Esophagus squamous epithelium (tissue), 5 donors: ENCODE measurements around the gene TBX5. TPM values are rescaled to one million over a fixed set of nuclear protein-coding genes. Genes with fewer than 3 reads are reported as not detected.
A peak's percentile ranks its signal among the peaks of the same experiment; 100 is the strongest.

ENCODE experiments used
- DNase-seq: peaks from one replicate; lab custom pipeline; 2025; lab: John Stamatoyannopoulos, UW
- H3K27ac ChIP-seq, 4 donors: fragments of 200-600 bp; sonication (generic); one replicate each; pipeline ENCODE4 v1.5.1; 2016 to 2019; ENCODE audit warnings: mild to moderate bottlenecking in 1 of 4
- H3K27me3 ChIP-seq, 4 donors: fragments of 200-600 bp; sonication (generic); 1 replicate in 3 of 4; 2 replicates in 1 of 4; pipeline versions ENCODE4 v1.5.1 to v1.6.0; 2017 to 2021; ENCODE audit warnings: antibody characterized with exemption in 1 of 4
- H3K36me3 ChIP-seq, 3 donors: fragments of 200-600 bp; sonication (generic); one replicate each; pipeline ENCODE4 v1.5.1; 2016 to 2019
- H3K4me1 ChIP-seq, 3 donors: fragments of 200-600 bp; sonication (generic); one replicate each; pipeline ENCODE4 v1.5.1; 2017 to 2019
- H3K4me3 ChIP-seq, 4 donors: fragments of 200-600 bp; sonication (generic); 1 replicate in 3 of 4; 2 replicates in 1 of 4; pipeline ENCODE4 v1.5.1; 2016 to 2019; ENCODE audit warnings: mild to moderate bottlenecking in 2 of 4, moderate library complexity in 1 of 4
- H3K9me3 ChIP-seq, 3 donors: fragments of 200-600 bp; sonication (generic); one replicate each; pipeline ENCODE4 v1.5.1; 2016 to 2019
- CTCF ChIP-seq, 6 experiments: fragments of 450-650 bp in 4 of 6; fragments of 200-600 bp in 2 of 6; sonication (generic) in 2 of 6; IDR thresholded peaks; one replicate each; pipeline ENCODE4 v1.5.1; 2016 to 2019; ENCODE audit warnings: antibody characterized with exemption in 6 of 6, mild to moderate bottlenecking in 4 of 6, moderate library complexity in 4 of 6
- POLR2A ChIP-seq, 4 donors: fragments of 450-650 bp; IDR thresholded peaks; one replicate each; pipeline ENCODE4 v1.6.1; 2017; ENCODE audit warnings: antibody characterized with exemption in 4 of 4, mild to moderate bottlenecking in 4 of 4, moderate library complexity in 3 of 4
- WGBS, 2 donors: methylation state at CpG; one replicate each; pipeline ENCODE4 v1.1.5; 2018; 5-methylcytosine and 5-hydroxymethylcytosine counted together
- intact Hi-C: fragments of 100-400 bp; cut with DNase I; formaldehyde crosslinking; loops from one replicate; pipeline ENCODE4 v1.15.0; 2022
- total RNA-seq, 4 donors: library from RNA; depleted of rRNA; stranded (reverse); fragments of >200 nt; gene quantifications; one replicate each; pipeline ENCODE4 v1.1.0, GENCODE V29; 2016
- donor health status: DM: yes; HTN: yes; CAD: no.

The TBX5 gene
- total RNA-seq, 4 donors from 2014 or later: 0.38 to 2.9 (median 1.5) TPM

- Histone ChIP-seq H3K4me1 (no peaks in the 10 kb centered on the region), H3K4me3 (no peak overlapping the region), H3K27ac (no peak overlapping the region), H3K9me3 (no peaks in the 10 kb centered on the region), H3K27me3 (peaks cover 0 to 4% (median 0%) of the 10 kb centered on the region in 4 donors), H3K36me3 (no peaks in the 10 kb centered on the region)
- no peak for DNase-seq
- intact Hi-C loops: no loop called here
- TF ChIP-seq CTCF (IDR thresholded peaks at IDR 0.05) (no peak), POLR2A (IDR thresholded peaks at IDR 0.05) (no peak)
- 31 to 51% methylated on average over 4 of the region's 4 CpGs for WGBS, 2 donors
These were observed 21.2 kb downstream of the TBX5 start for GRCh38 chr12:114384739-114385138.

GRCh38 chr12:114381177-114381576 is 24.8 kb downstream of the TBX5 start:
- intact Hi-C loops: no loop called here
- no peak overlapping the region for H3K27ac ChIP-seq
- H3K4me1 ChIP-seq: no peaks in the 10 kb centered on the region
- H3K27me3 ChIP-seq: peaks cover 0 to 4% (median 0%) of the 10 kb centered on the region in 4 donors
- H3K36me3 ChIP-seq: no peaks in the 10 kb centered on the region
- DNase-seq: no peak
- TF ChIP-seq CTCF (IDR thresholded peaks at IDR 0.05) (no peak), POLR2A (IDR thresholded peaks at IDR 0.05) (no peak)
- no peak overlapping the region for H3K4me3 ChIP-seq
- WGBS, 2 donors: 15 to 25% methylated on average over 2 of the region's 2 CpGs
- H3K9me3 ChIP-seq: no peaks in the 10 kb centered on the region

GRCh38 chr12:114371733-114372132 is 34.2 kb downstream of the TBX5 start:
- Histone ChIP-seq H3K4me3 (no peak overlapping the region), H3K4me1 (no peaks in the 10 kb centered on the region), H3K27ac (no peak overlapping the region), H3K36me3 (no peaks in the 10 kb centered on the region), H3K9me3 (no peaks in the 10 kb centered on the region), H3K27me3 (no peaks in the 10 kb centered on the region)
- WGBS, 2 donors: 46% methylated on average over 5 to 6 of the region's 7 CpGs
- no peak for DNase-seq
- intact Hi-C loops: no loop called here
- TF ChIP-seq CTCF (IDR thresholded peaks at IDR 0.05): no peak
- no peak for TF ChIP-seq POLR2A (IDR thresholded peaks at IDR 0.05)

GRCh38 chr12:114371250-114371649 is 34.7 kb downstream of the TBX5 start:
- H3K9me3 ChIP-seq: peaks cover 0 to 1% (median 0%) of the 10 kb centered on the region in 3 donors
- TF ChIP-seq CTCF (IDR thresholded peaks at IDR 0.05) (no peak), POLR2A (IDR thresholded peaks at IDR 0.05) (no peak)
- H3K4me3 ChIP-seq: no peak overlapping the region
- DNase-seq: no peak
- no peaks in the 10 kb centered on the region for H3K4me1 ChIP-seq
- intact Hi-C loops: no loop called here
- WGBS, 2 donors: 43 to 70% methylated on average over 10 to 13 of the region's 13 CpGs
- H3K27me3 ChIP-seq: no peaks in the 10 kb centered on the region
- H3K27ac ChIP-seq: no peak overlapping the region
- peaks cover 0 to 2% (median 0%) of the 10 kb centered on the region in 3 donors for H3K36me3 ChIP-seq

GRCh38 chr12:114368685-114369452 is 37.1 kb downstream of the TBX5 start:
- DNase-seq: no peak
- no peak overlapping the region for H3K4me3 ChIP-seq
- 63 to 73% methylated on average over 7 to 8 of the region's 8 CpGs for WGBS, 2 donors
- H3K4me1 ChIP-seq: no peaks in the 10 kb centered on the region
- H3K27me3 ChIP-seq: no peaks in the 10 kb centered on the region
- intact Hi-C loops: no loop called here
- peaks cover 0 to 6% (median 0%) of the 10 kb centered on the region in 3 donors for H3K36me3 ChIP-seq
- peak overlapping the region; percentile 3 to 77 (median 52) for H3K27ac ChIP-seq
- TF ChIP-seq POLR2A (IDR thresholded peaks at IDR 0.05) (no peak), CTCF (IDR thresholded peaks at IDR 0.05) (no peak)
- peaks cover 0 to 6% (median 0%) of the 10 kb centered on the region in 3 donors for H3K9me3 ChIP-seq
